SK-N-SH (cell line): ENCODE data around the gene SLC39A13. TPM values are rescaled to one million over a fixed set of nuclear protein-coding genes. Genes with fewer than 3 reads are reported as not detected.

ENCODE experiments used
- CTCF ChIA-PET: fragments of 300-600, 350-600 bp; formaldehyde crosslinking; extraction: SDS; loops from one replicate; lab custom pipeline; 2021; lab: Yijun Ruan, JAX
- POLR2A ChIA-PET: fragments of 350-600 bp; sonication (Branson Sonifier 250); formaldehyde crosslinking; extraction: SDS; loops from one replicate; lab custom pipeline; 2020; ENCODE audit warnings: antibody characterized with exemption, inconsistent platforms; lab: Yijun Ruan, JAX
- DNase-seq: peaks from one replicate; pipeline ENCODE4 v3.0.0; 2012
- H2AFZ ChIP-seq: fragments of 200-600 bp; sonication (generic); 2 replicates; pipeline ENCODE4 v1.8.1; 2016; ENCODE audit warnings: antibody characterized with exemption, mild to moderate bottlenecking, low read depth
- H3F3A ChIP-seq: fragments of 200-600 bp; sonication (generic); replicated peaks from 2 replicates; pipeline ENCODE3; 2016; ENCODE audit warnings: antibody characterized with exemption, mild to moderate bottlenecking; ENCODE audit not compliant: insufficient read depth
- H3K27ac ChIP-seq, 2 experiments: fragments of 200-500 bp in 1 of 2; fragments of 200-600 bp in 1 of 2; sonication (Bioruptor generic) in 1 of 2; sonication (generic), shearing (Covaris generic) in 1 of 2; 2 replicates each; pipeline versions ENCODE4 v1.5.1 to v1.6.1; 2014 to 2016; ENCODE audit warnings: low read depth in 2 of 2, inconsistent platforms in 1 of 2, low read length in 1 of 2, mild to moderate bottlenecking in 1 of 2, mixed read lengths in 1 of 2
- H3K27me3 ChIP-seq: fragments of 200-600 bp; sonication (generic), shearing (Covaris generic); 2 replicates; pipeline ENCODE4 v1.6.1; 2016; ENCODE audit warnings: mixed run types; ENCODE audit not compliant: insufficient read depth
- H3K36me3 ChIP-seq, 2 experiments: fragments of 200-500 bp in 1 of 2; fragments of 200-600 bp in 1 of 2; sonication (Bioruptor generic) in 1 of 2; sonication (generic) in 1 of 2; replicated peaks in 1 of 2; 2 replicates each; pipeline versions ENCODE3 to v1.5.1; 2014 to 2016; ENCODE audit warnings: low read length in 1 of 2, mild to moderate bottlenecking in 1 of 2; ENCODE audit not compliant: insufficient read depth in 2 of 2, control insufficient read depth in 1 of 2
- H3K4me1 ChIP-seq, 2 experiments: fragments of 200-500 bp in 1 of 2; fragments of 200-600 bp in 1 of 2; sonication (Bioruptor generic) in 1 of 2; sonication (generic), shearing (Covaris generic) in 1 of 2; 2 replicates each; pipeline versions ENCODE4 v1.5.1 to v1.6.1; 2014 to 2016; ENCODE audit warnings: low read depth in 1 of 2, low read length in 1 of 2, mixed run types in 1 of 2; ENCODE audit not compliant: insufficient read depth in 2 of 2, control insufficient read depth in 1 of 2
- H3K4me2 ChIP-seq: fragments of 200-600 bp; sonication (generic), shearing (Covaris generic); 2 replicates; pipeline ENCODE4 v1.6.1; 2017; ENCODE audit warnings: mixed run types
- H3K4me3 ChIP-seq, 2 experiments: fragments of 200-500 bp in 1 of 2; fragments of 200-600 bp in 1 of 2; sonication (Bioruptor generic) in 1 of 2; sonication (generic), shearing (Covaris generic) in 1 of 2; 2 replicates each; pipeline versions ENCODE4 v1.5.1 to v1.8.1; 2014 to 2016; ENCODE audit warnings: low read depth in 2 of 2, inconsistent platforms in 1 of 2, low read length in 1 of 2, mild to moderate bottlenecking in 1 of 2, mixed read lengths in 1 of 2, moderate library complexity in 1 of 2
- H3K79me2 ChIP-seq: fragments of 200-600 bp; sonication (generic); 2 replicates; pipeline ENCODE4 v1.8.1; 2017; ENCODE audit warnings: mild to moderate bottlenecking; ENCODE audit not compliant: insufficient read depth
- H3K9ac ChIP-seq: fragments of 200-600 bp; sonication (generic); 2 replicates; pipeline ENCODE4 v1.6.1; 2017; ENCODE audit warnings: mixed run types
- H3K9me2 ChIP-seq: fragments of 200-600 bp; sonication (generic); 2 replicates; pipeline ENCODE4 v1.6.1; 2017; ENCODE audit warnings: mixed run types
- H3K9me3 ChIP-seq: fragments of 200-600 bp; sonication (generic); 2 replicates; pipeline ENCODE4 v1.6.1; 2017; ENCODE audit warnings: mixed run types, mild to moderate bottlenecking, moderate library complexity
- H4K20me1 ChIP-seq: fragments of 200-600 bp; sonication (generic); 2 replicates; pipeline ENCODE4 v1.6.1; 2017; ENCODE audit warnings: mild to moderate bottlenecking, mixed run types; ENCODE audit not compliant: insufficient read depth
- FOSL2 ChIP-seq: IDR thresholded peaks from 2 replicates; pipeline ENCODE4 v1.4.0; 2012; ENCODE audit warnings: low read depth, mild to moderate bottlenecking, moderate library complexity, borderline replicate concordance
- FOXJ3 ChIP-seq: sonication (generic); formaldehyde crosslinking; IDR thresholded peaks from 2 replicates; pipeline ENCODE4 v1.5.1; 2020; ENCODE audit warnings: mild to moderate bottlenecking, missing genetic modification reagents
- FOXM1 ChIP-seq: IDR thresholded peaks from 2 replicates; pipeline ENCODE4 v1.4.0; 2012; ENCODE audit warnings: low read depth, mild to moderate bottlenecking
- GATA2 ChIP-seq: sonication (generic); formaldehyde crosslinking; IDR thresholded peaks from 2 replicates; pipeline ENCODE4 v1.5.0; 2020; ENCODE audit warnings: mild to moderate bottlenecking, missing genetic modification reagents
- MXI1 ChIP-seq: IDR thresholded peaks from 2 replicates; pipeline ENCODE4 v1.6.1; 2012; ENCODE audit warnings: mild to moderate bottlenecking, low read depth, low read length, improper control_type of control experiment
- NRF1 ChIP-seq: IDR thresholded peaks from 2 replicates; pipeline ENCODE4 v1.6.1; 2012; ENCODE audit warnings: low read depth, mild to moderate bottlenecking, low read length
- POLR2AphosphoS5 ChIP-seq: IDR thresholded peaks from 2 replicates; pipeline ENCODE4 v1.6.1; 2012; ENCODE audit warnings: low read depth, low read length
- RAD21 ChIP-seq: IDR thresholded peaks from 2 replicates; pipeline ENCODE4 v1.6.1; 2012; ENCODE audit warnings: mild to moderate bottlenecking, low read length
- RCOR1 ChIP-seq: fragments of 150-350 bp; IDR thresholded peaks from 2 replicates; pipeline ENCODE4 v1.6.1; 2017; ENCODE audit warnings: antibody characterized with exemption, low read length
- RFX5 ChIP-seq: IDR thresholded peaks from 2 replicates; pipeline ENCODE4 v1.6.1; 2012; ENCODE audit warnings: mild to moderate bottlenecking, improper control_type of control experiment, low read length
- SIN3A ChIP-seq: IDR thresholded peaks from 2 replicates; pipeline ENCODE4 v1.6.1; 2012; ENCODE audit warnings: low read depth, mild to moderate bottlenecking, low read length, moderate library complexity, borderline replicate concordance
- SMC3 ChIP-seq: IDR thresholded peaks from 2 replicates; pipeline ENCODE4 v1.6.1; 2012; ENCODE audit warnings: low read depth, low read length, improper control_type of control experiment
- TAF1 ChIP-seq: IDR thresholded peaks from 2 replicates; pipeline ENCODE4 v1.6.1; 2012; ENCODE audit warnings: low read depth, mild to moderate bottlenecking, low read length, moderate library complexity, borderline replicate concordance
- YY1 ChIP-seq: IDR thresholded peaks from 2 replicates; pipeline ENCODE4 v1.4.0; 2012; ENCODE audit warnings: low read depth, mild to moderate bottlenecking
- WGBS: methylation state at CpG from one replicate; pipeline ENCODE4 v1.1.6; 2017; ENCODE audit warnings: low lambda C conversion rate; 5-methylcytosine and 5-hydroxymethylcytosine counted together
- polyA plus RNA-seq, 3 experiments: library from polyadenylated mRNA; depleted of rRNA; stranded (reverse); fragments of >200 nt; gene quantifications; 2 replicates each; pipeline ENCODE4 v1.2.3, GENCODE V29; 2012
- TF ChIP-seq, protein P1 (sequence below): fragments of 200-600 bp; sonication (generic); IDR thresholded peaks from 2 replicates; pipeline ENCODE4 v1.6.1; 2017; ENCODE audit warnings: antibody characterized with exemption, mild to moderate bottlenecking, moderate library complexity
- TF ChIP-seq, protein P2 (sequence below): fragments of 150-350 bp; IDR thresholded peaks from 2 replicates; pipeline ENCODE4 v1.6.1; 2017; ENCODE audit warnings: antibody characterized with exemption, low read length, low read depth, borderline replicate concordance
- TF ChIP-seq, protein P3 (sequence below): IDR thresholded peaks from 2 replicates; pipeline ENCODE4 v1.4.0; 2012; ENCODE audit warnings: low read depth, borderline replicate concordance
- TF ChIP-seq, protein P4 (sequence below): IDR thresholded peaks from 2 replicates; pipeline ENCODE4 v1.4.0; 2012; ENCODE audit warnings: low read depth, borderline replicate concordance
- TF ChIP-seq, protein P5 (sequence below): IDR thresholded peaks from 2 replicates; pipeline ENCODE4 v1.6.1; 2012; ENCODE audit warnings: mild to moderate bottlenecking, low read depth, low read length, moderate library complexity

Gene SLC39A13
- polyA plus RNA-seq, 1 of the 3 experiments (the other 2 are of a cell fraction), result 65.5 TPM

DNA sequence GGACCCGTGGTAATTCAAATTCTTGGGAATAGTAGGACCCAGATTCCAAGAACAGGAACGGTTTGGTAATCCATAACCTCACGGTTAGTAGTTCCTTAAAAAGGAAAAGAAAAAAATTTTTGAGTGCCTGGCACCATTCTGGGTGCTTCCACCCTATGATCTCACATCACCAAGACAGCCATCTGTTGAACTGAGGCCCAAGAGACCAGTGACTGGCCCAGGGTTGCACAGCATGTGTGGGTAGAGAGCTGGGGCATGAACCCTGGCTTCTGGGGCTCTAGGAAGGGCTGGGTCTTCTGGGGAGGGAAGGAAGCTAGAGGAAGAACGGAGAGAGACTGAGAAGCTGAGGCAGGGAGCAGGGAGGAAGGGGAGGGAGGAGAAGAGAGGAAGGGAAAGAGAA, 25.3 kb upstream of the SLC39A13 start:
- H3K4me2 ChIP-seq, result no peak overlapping the region
- no peaks in the 10 kb centered on the region for H3K9me2 ChIP-seq
- no peaks in the 10 kb centered on the region for H3K27me3 ChIP-seq
- TF ChIP-seq YY1 (no peak), GATA2 (no peak), RFX5 (no peak), FOXJ3 (CRISPR knock-in tag) (no peak), RCOR1 (no peak), FOSL2 (no peak), SMC3 (no peak), NRF1 (no peak), POLR2AphosphoS5 (no peak), RAD21 (no peak), SIN3A (no peak), FOXM1 (no peak), TAF1 (no peak), MXI1 (no peak)
- TF ChIP-seq, protein P1, sequence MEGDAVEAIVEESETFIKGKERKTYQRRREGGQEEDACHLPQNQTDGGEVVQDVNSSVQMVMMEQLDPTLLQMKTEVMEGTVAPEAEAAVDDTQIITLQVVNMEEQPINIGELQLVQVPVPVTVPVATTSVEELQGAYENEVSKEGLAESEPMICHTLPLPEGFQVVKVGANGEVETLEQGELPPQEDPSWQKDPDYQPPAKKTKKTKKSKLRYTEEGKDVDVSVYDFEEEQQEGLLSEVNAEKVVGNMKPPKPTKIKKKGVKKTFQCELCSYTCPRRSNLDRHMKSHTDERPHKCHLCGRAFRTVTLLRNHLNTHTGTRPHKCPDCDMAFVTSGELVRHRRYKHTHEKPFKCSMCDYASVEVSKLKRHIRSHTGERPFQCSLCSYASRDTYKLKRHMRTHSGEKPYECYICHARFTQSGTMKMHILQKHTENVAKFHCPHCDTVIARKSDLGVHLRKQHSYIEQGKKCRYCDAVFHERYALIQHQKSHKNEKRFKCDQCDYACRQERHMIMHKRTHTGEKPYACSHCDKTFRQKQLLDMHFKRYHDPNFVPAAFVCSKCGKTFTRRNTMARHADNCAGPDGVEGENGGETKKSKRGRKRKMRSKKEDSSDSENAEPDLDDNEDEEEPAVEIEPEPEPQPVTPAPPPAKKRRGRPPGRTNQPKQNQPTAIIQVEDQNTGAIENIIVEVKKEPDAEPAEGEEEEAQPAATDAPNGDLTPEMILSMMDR, result no peak
- TF ChIP-seq, protein P2, sequence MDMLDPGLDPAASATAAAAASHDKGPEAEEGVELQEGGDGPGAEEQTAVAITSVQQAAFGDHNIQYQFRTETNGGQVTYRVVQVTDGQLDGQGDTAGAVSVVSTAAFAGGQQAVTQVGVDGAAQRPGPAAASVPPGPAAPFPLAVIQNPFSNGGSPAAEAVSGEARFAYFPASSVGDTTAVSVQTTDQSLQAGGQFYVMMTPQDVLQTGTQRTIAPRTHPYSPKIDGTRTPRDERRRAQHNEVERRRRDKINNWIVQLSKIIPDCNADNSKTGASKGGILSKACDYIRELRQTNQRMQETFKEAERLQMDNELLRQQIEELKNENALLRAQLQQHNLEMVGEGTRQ, result no peak
- TF ChIP-seq, protein P3, sequence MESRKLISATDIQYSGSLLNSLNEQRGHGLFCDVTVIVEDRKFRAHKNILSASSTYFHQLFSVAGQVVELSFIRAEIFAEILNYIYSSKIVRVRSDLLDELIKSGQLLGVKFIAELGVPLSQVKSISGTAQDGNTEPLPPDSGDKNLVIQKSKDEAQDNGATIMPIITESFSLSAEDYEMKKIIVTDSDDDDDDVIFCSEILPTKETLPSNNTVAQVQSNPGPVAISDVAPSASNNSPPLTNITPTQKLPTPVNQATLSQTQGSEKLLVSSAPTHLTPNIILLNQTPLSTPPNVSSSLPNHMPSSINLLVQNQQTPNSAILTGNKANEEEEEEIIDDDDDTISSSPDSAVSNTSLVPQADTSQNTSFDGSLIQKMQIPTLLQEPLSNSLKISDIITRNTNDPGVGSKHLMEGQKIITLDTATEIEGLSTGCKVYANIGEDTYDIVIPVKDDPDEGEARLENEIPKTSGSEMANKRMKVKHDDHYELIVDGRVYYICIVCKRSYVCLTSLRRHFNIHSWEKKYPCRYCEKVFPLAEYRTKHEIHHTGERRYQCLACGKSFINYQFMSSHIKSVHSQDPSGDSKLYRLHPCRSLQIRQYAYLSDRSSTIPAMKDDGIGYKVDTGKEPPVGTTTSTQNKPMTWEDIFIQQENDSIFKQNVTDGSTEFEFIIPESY, result no peak
- TF ChIP-seq, protein P4, sequence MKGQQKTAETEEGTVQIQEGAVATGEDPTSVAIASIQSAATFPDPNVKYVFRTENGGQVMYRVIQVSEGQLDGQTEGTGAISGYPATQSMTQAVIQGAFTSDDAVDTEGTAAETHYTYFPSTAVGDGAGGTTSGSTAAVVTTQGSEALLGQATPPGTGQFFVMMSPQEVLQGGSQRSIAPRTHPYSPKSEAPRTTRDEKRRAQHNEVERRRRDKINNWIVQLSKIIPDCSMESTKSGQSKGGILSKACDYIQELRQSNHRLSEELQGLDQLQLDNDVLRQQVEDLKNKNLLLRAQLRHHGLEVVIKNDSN, result no peak
- TF ChIP-seq, protein P5, sequence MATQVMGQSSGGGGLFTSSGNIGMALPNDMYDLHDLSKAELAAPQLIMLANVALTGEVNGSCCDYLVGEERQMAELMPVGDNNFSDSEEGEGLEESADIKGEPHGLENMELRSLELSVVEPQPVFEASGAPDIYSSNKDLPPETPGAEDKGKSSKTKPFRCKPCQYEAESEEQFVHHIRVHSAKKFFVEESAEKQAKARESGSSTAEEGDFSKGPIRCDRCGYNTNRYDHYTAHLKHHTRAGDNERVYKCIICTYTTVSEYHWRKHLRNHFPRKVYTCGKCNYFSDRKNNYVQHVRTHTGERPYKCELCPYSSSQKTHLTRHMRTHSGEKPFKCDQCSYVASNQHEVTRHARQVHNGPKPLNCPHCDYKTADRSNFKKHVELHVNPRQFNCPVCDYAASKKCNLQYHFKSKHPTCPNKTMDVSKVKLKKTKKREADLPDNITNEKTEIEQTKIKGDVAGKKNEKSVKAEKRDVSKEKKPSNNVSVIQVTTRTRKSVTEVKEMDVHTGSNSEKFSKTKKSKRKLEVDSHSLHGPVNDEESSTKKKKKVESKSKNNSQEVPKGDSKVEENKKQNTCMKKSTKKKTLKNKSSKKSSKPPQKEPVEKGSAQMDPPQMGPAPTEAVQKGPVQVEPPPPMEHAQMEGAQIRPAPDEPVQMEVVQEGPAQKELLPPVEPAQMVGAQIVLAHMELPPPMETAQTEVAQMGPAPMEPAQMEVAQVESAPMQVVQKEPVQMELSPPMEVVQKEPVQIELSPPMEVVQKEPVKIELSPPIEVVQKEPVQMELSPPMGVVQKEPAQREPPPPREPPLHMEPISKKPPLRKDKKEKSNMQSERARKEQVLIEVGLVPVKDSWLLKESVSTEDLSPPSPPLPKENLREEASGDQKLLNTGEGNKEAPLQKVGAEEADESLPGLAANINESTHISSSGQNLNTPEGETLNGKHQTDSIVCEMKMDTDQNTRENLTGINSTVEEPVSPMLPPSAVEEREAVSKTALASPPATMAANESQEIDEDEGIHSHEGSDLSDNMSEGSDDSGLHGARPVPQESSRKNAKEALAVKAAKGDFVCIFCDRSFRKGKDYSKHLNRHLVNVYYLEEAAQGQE, result no peak
- DNase-seq, result no peak
- H3K4me3 ChIP-seq, result no peak overlapping the region
- no peaks in the 10 kb centered on the region for H4K20me1 ChIP-seq
- H3F3A ChIP-seq, result no peaks in the 10 kb centered on the region
- no peaks in the 10 kb centered on the region for H3K4me1 ChIP-seq
- no peaks in the 10 kb centered on the region for H3K9me3 ChIP-seq
- no peaks in the 10 kb centered on the region for H3K36me3 ChIP-seq
- POLR2A ChIA-PET, result no interaction called here
- H3K27ac ChIP-seq, result no peak overlapping the region
- H3K79me2 ChIP-seq, result no peaks in the 10 kb centered on the region
- no peak overlapping the region for H2AFZ ChIP-seq
- 48% methylated on average over 4 of the region's 4 CpGs for whole genome bisulfite sequencing
- H3K9ac ChIP-seq, result no peak overlapping the region
- CTCF ChIA-PET, result no interaction called here
